ENCODE data around the gene KRTAP4-9. TPM values are rescaled to one million over a fixed set of nuclear protein-coding genes. Genes with fewer than 3 reads are reported as not detected.

KRTAP4-9 gene
- total and polyA plus RNA-seq, 9 of the 15 experiments (the other 6 are each of a cell fraction or from before 2014, with no cell fraction given) = not detected

GRCh38 chr17:41065829-41066624, 39.2 kb upstream of the KRTAP4-9 start, which contains the start of gene KRTAP2-4 (continued):
- TF ChIP-seq IRF1 (CRISPR knock-in tag; IDR thresholded peaks at IDR 0.05; ENCODE audit: borderline replicate concordance) = no peak
- TF ChIP-seq ZNF395 (CRISPR knock-in tag; IDR thresholded peaks at IDR 0.05) = peak; percentile 3; the same call in 1 of the 2 replicates
- no peak for TF ChIP-seq ZNF384 (IDR thresholded peaks at IDR 0.05; ENCODE audit: low read depth, low read length)
- peak; percentile 83 for TF ChIP-seq EHMT2 (IDR thresholded peaks at IDR 0.05)
- no peak for TF ChIP-seq CC2D1A (IDR thresholded peaks at IDR 0.05)
- TF ChIP-seq RERE (CRISPR knock-in tag; IDR thresholded peaks at IDR 0.05; ENCODE audit: borderline replicate concordance) = no peak
- no peak for TF ChIP-seq ZNF133 (CRISPR knock-in tag; IDR thresholded peaks at IDR 0.05)
- peak; percentile 34; the same call in 1 of the 2 replicates for TF ChIP-seq ZBTB12 (CRISPR knock-in tag; IDR thresholded peaks at IDR 0.05)
- no peak for TF ChIP-seq POLR3A (IDR thresholded peaks at IDR 0.05; ENCODE audit: borderline replicate concordance, extremely low read depth, insufficient read depth, insufficient read length)
- peak; percentile 89 for TF ChIP-seq CEBPG (CRISPR knock-in tag; IDR thresholded peaks at IDR 0.05)
- TF ChIP-seq CEBPG (tag; conservative IDR thresholded peaks at IDR 0.05 in 1 of 2, IDR thresholded peaks at IDR 0.05 in 1 of 2) = peak; percentile 98 to 99
- peak in 1 of 3 experiments; percentile 44; a peak in 1 of 6 replicates for TF ChIP-seq ZBTB11 (CRISPR knock-in tag; IDR thresholded peaks at IDR 0.05)
